ENCODE measurements around the gene HADHA.

- no peak for TF ChIP-seq CTCF (IDR thresholded peaks at IDR 0.05)
- no peak for TF ChIP-seq POLR2A (IDR thresholded peaks at IDR 0.05)
Measured at GRCh38 chr2:26187114-26187513, 57.3 kb downstream of the HADHA start.
